Stimulated activated CD8-positive, alpha-beta memory T cell treated with anti-CD3 and anti-CD28 coated beads, Interleukin-15, amount 100 ng/mL, for 1 hour (primary cell): ENCODE data around the gene VSNL1.

Source experiments
- DNase-seq: peaks from one replicate; pipeline ENCODE4 v3.0.0-alpha.2; 2020; ENCODE audit warnings: low read depth

VSNL1 gene

GRCh38 chr2:17614174-17614930 is 73.9 kb downstream of the VSNL1 start:
- no peak for DNase-seq

GRCh38 chr2:17615147-17615546 is 74.7 kb downstream of the VSNL1 start:
- DNase-seq: no peak

GRCh38 chr2:17615728-17616351 is 75.3 kb downstream of the VSNL1 start:
- DNase-seq: no peak

GRCh38 chr2:17616405-17616804 is 75.9 kb downstream of the VSNL1 start:
- no peak for DNase-seq

- no peak for DNase-seq
Measured at GRCh38 chr2:17617516-17617915, 77.0 kb downstream of the VSNL1 start.

GRCh38 chr2:17617955-17618354 is 77.5 kb downstream of the VSNL1 start:
- DNase-seq: no peak

GRCh38 chr2:17620280-17620679 is 79.8 kb downstream of the VSNL1 start:
- DNase-seq: no peak

- no peak for DNase-seq
Measured at GRCh38 chr2:17620841-17621240, 80.3 kb downstream of the VSNL1 start.

GRCh38 chr2:17621781-17622180 is 81.3 kb downstream of the VSNL1 start:
- DNase-seq: no peak

- no peak for DNase-seq
Measured at GRCh38 chr2:17625446-17625845, 85.0 kb downstream of the VSNL1 start.

- DNase-seq: no peak
Measured at GRCh38 chr2:17626986-17627385, 86.5 kb downstream of the VSNL1 start.

GRCh38 chr2:17627434-17627833 is 86.9 kb downstream of the VSNL1 start:
- DNase-seq: no peak

- DNase-seq: no peak
Measured at GRCh38 chr2:17628349-17629261, 88.1 kb downstream of the VSNL1 start.

- no peak for DNase-seq
Measured at GRCh38 chr2:17630089-17630488, 89.6 kb downstream of the VSNL1 start.

GRCh38 chr2:17634997-17635396 is 94.5 kb downstream of the VSNL1 start:
- no peak for DNase-seq

GRCh38 chr2:17636257-17636656 is 95.8 kb downstream of the VSNL1 start:
- DNase-seq: no peak

- no peak for DNase-seq
Measured at GRCh38 chr2:17637131-17637906, 96.8 kb downstream of the VSNL1 start.

GRCh38 chr2:17638196-17638743 is 97.8 kb downstream of the VSNL1 start:
- no peak for DNase-seq

GRCh38 chr2:17640406-17640805 is 99.9 kb downstream of the VSNL1 start:
- no peak for DNase-seq

GRCh38 chr2:17643031-17643615 is 102.6 kb downstream of the VSNL1 start:
- DNase-seq: no peak

GRCh38 chr2:17644997-17645720 is 104.7 kb downstream of the VSNL1 start:
- DNase-seq: no peak
